Measurements from ENCODE around the gene SMAD2. TPM values are rescaled to one million over a fixed set of nuclear protein-coding genes. Genes with fewer than 3 reads are reported as not detected.

Gene SMAD2
- total and polyA plus RNA-seq, 9 of the 15 experiments (the other 6 are each of a cell fraction or from before 2014, with no cell fraction given): 9.2 to 49.6 (median 33.7) TPM

DNA sequence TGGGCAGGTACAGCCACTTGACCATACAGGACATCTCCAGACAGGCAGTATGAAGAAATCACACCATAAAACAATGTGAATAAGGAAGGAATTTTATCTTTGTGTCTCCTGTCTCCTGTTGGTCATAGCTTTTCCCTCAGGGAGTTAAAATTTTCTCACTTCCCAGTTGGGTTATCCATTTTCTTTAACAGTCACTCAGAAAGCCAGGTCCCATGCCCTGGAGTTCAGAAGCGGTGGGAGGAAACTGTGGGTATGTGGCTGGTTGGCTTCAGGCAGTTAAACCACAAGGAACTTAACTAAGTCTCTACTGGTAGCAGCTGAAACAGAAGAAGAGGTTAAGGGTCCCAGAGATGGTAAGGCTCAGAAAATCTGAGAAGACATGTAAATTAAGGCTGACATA lies 6.5 kb upstream of the SMAD2 start:
- H4K20me1 ChIP-seq (replicated peaks; ENCODE audit: control insufficient read depth, insufficient read depth, low read length): no peaks in the 10 kb centered on the region
- FAIRE-seq: no peak
- 15% methylated on average over 1 of the region's 1 CpG for WGBS (ENCODE audit: insufficient coverage, low coverage, missing lambda C conversion rate)
- intact Hi-C loops (cut with micrococcal nuclease): no loop called here
- H3K9ac ChIP-seq (ENCODE audit: insufficient read depth in 1 of 2, low read depth in 2 of 2, low read length in 2 of 2): no peak overlapping the region
- ChIA-PET POLR2A (interaction anchor here (0.6 kb wide), 1 partner anchor 1558 kb away, joined by 3 read pairs; no protein-coding TSS in a partner anchor), CTCF (ENCODE audit: low intra/inter-chr PET ratio) (no interaction called here)
- peaks cover 0 to 6% of the 10 kb centered on the region in 2 experiments; a peak in 2 of 5 replicates for H3K4me1 ChIP-seq (replicated peaks in 1 of 2; ENCODE audit: control insufficient read depth in 2 of 2, insufficient read depth in 2 of 2, low read length in 2 of 2)
- H3K4me3 ChIP-seq: no peak overlapping the region
- BruUV-seq (replicated peaks): no TSS peak
- H2AFZ ChIP-seq (ENCODE audit: low read depth, low read length): no peak overlapping the region
- H3K27ac ChIP-seq (ENCODE audit: extremely low read depth, low read depth, low read length): no peak overlapping the region
- no peaks in the 10 kb centered on the region for H3K36me3 ChIP-seq (ENCODE audit: control insufficient read depth, insufficient read depth, low read length)
- no peak for ATAC-seq
- H3K27me3 ChIP-seq (ENCODE audit: control insufficient read depth in 2 of 2, insufficient read depth in 2 of 2, low read length in 2 of 2): peaks cover 0 to 6% of the 10 kb centered on the region in 2 experiments; a peak in 2 of 5 replicates
- H3K79me2 ChIP-seq (ENCODE audit: control insufficient read depth, insufficient read depth, low read length): no peaks in the 10 kb centered on the region
- H3K9me1 ChIP-seq (ENCODE audit: control insufficient read depth, insufficient read depth, low read length): no peaks in the 10 kb centered on the region
- no peak for DNase-seq (ENCODE audit: extremely low read depth in 1 of 4, low spot score in 3 of 4)
- H3K9me3 ChIP-seq (replicated peaks; ENCODE audit: control insufficient read depth, insufficient read depth, low read depth, low read length): no peaks in the 10 kb centered on the region
- in situ Hi-C loops (cut with MboI): no loop called here
- no peak overlapping the region for H3K4me2 ChIP-seq (ENCODE audit: insufficient read depth, low read length)
- TF ChIP-seq TEAD2 (tag; IDR thresholded peaks at IDR 0.05): no peak
- TF ChIP-seq, protein P1, sequence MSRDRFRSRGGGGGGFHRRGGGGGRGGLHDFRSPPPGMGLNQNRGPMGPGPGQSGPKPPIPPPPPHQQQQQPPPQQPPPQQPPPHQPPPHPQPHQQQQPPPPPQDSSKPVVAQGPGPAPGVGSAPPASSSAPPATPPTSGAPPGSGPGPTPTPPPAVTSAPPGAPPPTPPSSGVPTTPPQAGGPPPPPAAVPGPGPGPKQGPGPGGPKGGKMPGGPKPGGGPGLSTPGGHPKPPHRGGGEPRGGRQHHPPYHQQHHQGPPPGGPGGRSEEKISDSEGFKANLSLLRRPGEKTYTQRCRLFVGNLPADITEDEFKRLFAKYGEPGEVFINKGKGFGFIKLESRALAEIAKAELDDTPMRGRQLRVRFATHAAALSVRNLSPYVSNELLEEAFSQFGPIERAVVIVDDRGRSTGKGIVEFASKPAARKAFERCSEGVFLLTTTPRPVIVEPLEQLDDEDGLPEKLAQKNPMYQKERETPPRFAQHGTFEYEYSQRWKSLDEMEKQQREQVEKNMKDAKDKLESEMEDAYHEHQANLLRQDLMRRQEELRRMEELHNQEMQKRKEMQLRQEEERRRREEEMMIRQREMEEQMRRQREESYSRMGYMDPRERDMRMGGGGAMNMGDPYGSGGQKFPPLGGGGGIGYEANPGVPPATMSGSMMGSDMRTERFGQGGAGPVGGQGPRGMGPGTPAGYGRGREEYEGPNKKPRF (IDR thresholded peaks at IDR 0.05; ENCODE audit: low read depth, low read length): no peak
- TF ChIP-seq, protein P2, sequence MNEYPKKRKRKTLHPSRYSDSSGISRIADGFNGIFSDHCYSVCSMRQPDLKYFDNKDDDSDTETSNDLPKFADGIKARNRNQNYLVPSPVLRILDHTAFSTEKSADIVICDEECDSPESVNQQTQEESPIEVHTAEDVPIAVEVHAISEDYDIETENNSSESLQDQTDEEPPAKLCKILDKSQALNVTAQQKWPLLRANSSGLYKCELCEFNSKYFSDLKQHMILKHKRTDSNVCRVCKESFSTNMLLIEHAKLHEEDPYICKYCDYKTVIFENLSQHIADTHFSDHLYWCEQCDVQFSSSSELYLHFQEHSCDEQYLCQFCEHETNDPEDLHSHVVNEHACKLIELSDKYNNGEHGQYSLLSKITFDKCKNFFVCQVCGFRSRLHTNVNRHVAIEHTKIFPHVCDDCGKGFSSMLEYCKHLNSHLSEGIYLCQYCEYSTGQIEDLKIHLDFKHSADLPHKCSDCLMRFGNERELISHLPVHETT (CRISPR knock-in tag; conservative IDR thresholded peaks at IDR 0.05 in 1 of 2, IDR thresholded peaks at IDR 0.05 in 1 of 2): no peak
- TF ChIP-seq, protein P3, sequence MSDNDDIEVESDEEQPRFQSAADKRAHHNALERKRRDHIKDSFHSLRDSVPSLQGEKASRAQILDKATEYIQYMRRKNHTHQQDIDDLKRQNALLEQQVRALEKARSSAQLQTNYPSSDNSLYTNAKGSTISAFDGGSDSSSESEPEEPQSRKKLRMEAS (CRISPR knock-in tag; IDR thresholded peaks at IDR 0.05): no peak
- TF ChIP-seq, protein P4, sequence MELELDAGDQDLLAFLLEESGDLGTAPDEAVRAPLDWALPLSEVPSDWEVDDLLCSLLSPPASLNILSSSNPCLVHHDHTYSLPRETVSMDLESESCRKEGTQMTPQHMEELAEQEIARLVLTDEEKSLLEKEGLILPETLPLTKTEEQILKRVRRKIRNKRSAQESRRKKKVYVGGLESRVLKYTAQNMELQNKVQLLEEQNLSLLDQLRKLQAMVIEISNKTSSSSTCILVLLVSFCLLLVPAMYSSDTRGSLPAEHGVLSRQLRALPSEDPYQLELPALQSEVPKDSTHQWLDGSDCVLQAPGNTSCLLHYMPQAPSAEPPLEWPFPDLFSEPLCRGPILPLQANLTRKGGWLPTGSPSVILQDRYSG (tag; conservative IDR thresholded peaks at IDR 0.05; ENCODE audit: low read depth): no peak
- no peak for TF ChIP-seq ZNF253 (CRISPR knock-in tag; conservative IDR thresholded peaks at IDR 0.05)
- TF ChIP-seq, protein P5, sequence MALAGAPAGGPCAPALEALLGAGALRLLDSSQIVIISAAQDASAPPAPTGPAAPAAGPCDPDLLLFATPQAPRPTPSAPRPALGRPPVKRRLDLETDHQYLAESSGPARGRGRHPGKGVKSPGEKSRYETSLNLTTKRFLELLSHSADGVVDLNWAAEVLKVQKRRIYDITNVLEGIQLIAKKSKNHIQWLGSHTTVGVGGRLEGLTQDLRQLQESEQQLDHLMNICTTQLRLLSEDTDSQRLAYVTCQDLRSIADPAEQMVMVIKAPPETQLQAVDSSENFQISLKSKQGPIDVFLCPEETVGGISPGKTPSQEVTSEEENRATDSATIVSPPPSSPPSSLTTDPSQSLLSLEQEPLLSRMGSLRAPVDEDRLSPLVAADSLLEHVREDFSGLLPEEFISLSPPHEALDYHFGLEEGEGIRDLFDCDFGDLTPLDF (CRISPR knock-in tag; IDR thresholded peaks at IDR 0.05): no peak
- no peak for TF ChIP-seq FOXP1 (CRISPR knock-in tag; IDR thresholded peaks at IDR 0.05)
- TF ChIP-seq ZNF445 (CRISPR knock-in tag; IDR thresholded peaks at IDR 0.05; ENCODE audit: low read depth): no peak
- TF ChIP-seq, protein P6, sequence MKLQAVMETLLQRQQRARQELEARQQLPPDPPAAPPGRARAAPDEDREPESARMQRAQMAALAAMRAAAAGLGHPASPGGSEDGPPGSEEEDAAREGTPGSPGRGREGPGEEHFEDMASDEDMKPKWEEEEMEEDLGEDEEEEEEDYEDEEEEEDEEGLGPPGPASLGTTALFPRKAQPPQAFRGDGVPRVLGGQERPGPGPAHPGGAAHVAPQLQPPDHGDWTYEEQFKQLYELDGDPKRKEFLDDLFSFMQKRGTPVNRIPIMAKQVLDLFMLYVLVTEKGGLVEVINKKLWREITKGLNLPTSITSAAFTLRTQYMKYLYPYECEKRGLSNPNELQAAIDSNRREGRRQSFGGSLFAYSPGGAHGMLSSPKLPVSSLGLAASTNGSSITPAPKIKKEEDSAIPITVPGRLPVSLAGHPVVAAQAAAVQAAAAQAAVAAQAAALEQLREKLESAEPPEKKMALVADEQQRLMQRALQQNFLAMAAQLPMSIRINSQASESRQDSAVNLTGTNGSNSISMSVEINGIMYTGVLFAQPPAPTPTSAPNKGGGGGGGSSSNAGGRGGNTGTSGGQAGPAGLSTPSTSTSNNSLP (IDR thresholded peaks at IDR 0.05; ENCODE audit: borderline replicate concordance, low read depth, low read length): no peak
- TF ChIP-seq, protein P7, sequence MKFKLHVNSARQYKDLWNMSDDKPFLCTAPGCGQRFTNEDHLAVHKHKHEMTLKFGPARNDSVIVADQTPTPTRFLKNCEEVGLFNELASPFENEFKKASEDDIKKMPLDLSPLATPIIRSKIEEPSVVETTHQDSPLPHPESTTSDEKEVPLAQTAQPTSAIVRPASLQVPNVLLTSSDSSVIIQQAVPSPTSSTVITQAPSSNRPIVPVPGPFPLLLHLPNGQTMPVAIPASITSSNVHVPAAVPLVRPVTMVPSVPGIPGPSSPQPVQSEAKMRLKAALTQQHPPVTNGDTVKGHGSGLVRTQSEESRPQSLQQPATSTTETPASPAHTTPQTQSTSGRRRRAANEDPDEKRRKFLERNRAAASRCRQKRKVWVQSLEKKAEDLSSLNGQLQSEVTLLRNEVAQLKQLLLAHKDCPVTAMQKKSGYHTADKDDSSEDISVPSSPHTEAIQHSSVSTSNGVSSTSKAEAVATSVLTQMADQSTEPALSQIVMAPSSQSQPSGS (CRISPR knock-in tag; IDR thresholded peaks at IDR 0.05): no peak
